Right lobe of liver (tissue), 4 donors: ENCODE results near the gene OSBPL10.

ENCODE experiments used
- CTCF ChIP-seq, 4 donors: fragments of 200-600 bp in 3 of 4; fragments of 450-650 bp in 1 of 4; IDR thresholded peaks; one replicate each; pipeline versions ENCODE4 v1.5.1 to v1.8.0; 2016 to 2022; ENCODE audit warnings: antibody characterized with exemption in 4 of 4, mild to moderate bottlenecking in 2 of 4
- POLR2A ChIP-seq: fragments of 450-650 bp; IDR thresholded peaks from one replicate; pipeline ENCODE4 v1.6.1; 2017; ENCODE audit warnings: antibody characterized with exemption, mild to moderate bottlenecking
- donor health status: DM: no; HTN: no; CAD: no.
- donor health status: DM: no; HTN: no; CAD: no.
- donor health status: DM: no; HTN: yes; CAD: no.

DNA sequence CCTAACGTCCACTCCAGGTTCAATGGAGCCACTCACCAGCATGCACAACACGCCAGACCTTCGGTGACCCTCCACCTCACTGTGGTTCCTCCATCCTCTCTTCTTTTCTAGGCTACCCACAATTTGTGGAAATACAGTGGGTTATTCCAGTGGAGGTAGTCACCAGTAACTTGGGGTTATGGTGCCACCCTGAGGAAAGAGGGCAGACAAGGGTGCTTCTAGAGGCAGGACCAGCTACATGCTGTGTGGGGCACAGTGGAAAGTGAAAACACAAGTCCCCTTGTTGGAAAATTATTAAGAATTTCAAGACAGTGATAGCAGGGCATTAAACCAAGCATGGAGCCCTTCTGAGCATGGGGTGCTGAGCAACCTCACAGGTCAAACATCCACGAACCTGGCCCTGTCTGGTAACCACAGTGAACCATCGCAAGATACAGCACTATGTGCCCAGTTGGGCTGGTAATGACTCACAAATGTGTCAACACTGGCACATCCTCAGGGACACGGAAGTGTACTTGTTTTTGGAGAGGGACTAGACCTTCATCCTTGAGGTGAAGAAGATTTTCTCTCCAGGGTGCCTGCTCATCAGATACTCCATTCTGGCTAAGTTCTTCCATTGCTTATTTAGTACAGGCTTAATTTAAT lies 281.6 kb downstream of the OSBPL10 start:
- peak in 1 of 4 donors; percentile 17 for TF ChIP-seq CTCF (IDR thresholded peaks at IDR 0.05)
- no peak for TF ChIP-seq POLR2A
